ENCODE data around the gene ANKRD13A.
"Not testable (repeated sequence)": the region's sequence is repeated elsewhere in the genome, so short reads cannot be mapped to it uniquely, and the experiment has no call there.

Gene ANKRD13A

DNA sequence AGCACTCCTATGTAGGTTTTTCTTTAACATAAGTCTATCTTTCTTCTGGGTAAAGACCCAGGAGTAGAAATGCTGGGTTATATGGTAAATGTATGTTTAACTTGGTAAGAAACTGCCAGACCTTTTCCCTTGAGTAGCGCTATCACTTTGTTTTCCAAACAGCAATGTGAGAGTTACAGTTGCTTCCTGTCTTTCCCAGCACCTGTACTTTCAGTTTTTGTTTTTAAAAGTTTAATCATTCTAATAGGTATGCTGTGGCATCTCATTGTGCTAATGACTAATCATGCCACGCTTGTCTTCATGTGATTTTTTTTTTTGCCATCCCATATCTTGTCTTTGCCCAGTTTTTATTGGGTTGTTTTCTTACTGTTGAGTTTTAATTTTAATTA lies 31.2 kb upstream of the ANKRD13A start:
- Histone ChIP-seq H3K27ac (no peak overlapping the region), H3K36me3 (ENCODE audit: insufficient read depth, low read length) (peaks cover 15% of the 10 kb centered on the region), H3K9ac (ENCODE audit: insufficient read length) (no peak overlapping the region), H3K9me3 (ENCODE audit: low read depth, low read length) (no peaks in the 10 kb centered on the region), H3K4me3 (no peak overlapping the region)
- no peak for DNase-seq (ENCODE audit: low read depth, low spot score)
- TF ChIP-seq EZH2 (IDR thresholded peaks at IDR 0.05): no peak
- TF ChIP-seq POLR2AphosphoS5 (IDR thresholded peaks at IDR 0.05; ENCODE audit: borderline replicate concordance, low read depth, low read length): no peak
- TF ChIP-seq FOXP2 (optimal IDR thresholded peaks at IDR 0.05; ENCODE audit: control extremely low read depth, extremely low read length, insufficient read depth): no peak

- Histone ChIP-seq H3K9me3 (ENCODE audit: low read depth, low read length) (no peaks in the 10 kb centered on the region), H3K27ac (no peak overlapping the region), H3K9ac (ENCODE audit: insufficient read length) (no peak overlapping the region), H3K4me3 (no peak overlapping the region), H3K36me3 (ENCODE audit: insufficient read depth, low read length) (peaks cover 12% of the 10 kb centered on the region)
- no peak for TF ChIP-seq EZH2 (IDR thresholded peaks at IDR 0.05)
- no peak for TF ChIP-seq FOXP2 (optimal IDR thresholded peaks at IDR 0.05; ENCODE audit: control extremely low read depth, extremely low read length, insufficient read depth)
- TF ChIP-seq POLR2AphosphoS5 (IDR thresholded peaks at IDR 0.05; ENCODE audit: borderline replicate concordance, low read depth, low read length): no peak
- no peak for DNase-seq (ENCODE audit: low read depth, low spot score)
Observed at GRCh38 chr12:109968801-109969200, 30.4 kb upstream of the ANKRD13A start.

GRCh38 chr12:109972821-109973220 lies 26.4 kb upstream of the ANKRD13A start:
- TF ChIP-seq FOXP2 (optimal IDR thresholded peaks at IDR 0.05; ENCODE audit: control extremely low read depth, extremely low read length, insufficient read depth): no peak
- no peak for TF ChIP-seq POLR2AphosphoS5 (IDR thresholded peaks at IDR 0.05; ENCODE audit: borderline replicate concordance, low read depth, low read length)
- TF ChIP-seq EZH2 (IDR thresholded peaks at IDR 0.05): no peak
- H3K4me3 ChIP-seq: no peak overlapping the region
- no peaks in the 10 kb centered on the region for H3K9me3 ChIP-seq (ENCODE audit: low read depth, low read length)
- peaks cover 5% of the 10 kb centered on the region for H3K36me3 ChIP-seq (ENCODE audit: insufficient read depth, low read length)
- H3K9ac ChIP-seq (ENCODE audit: insufficient read length): no peak overlapping the region
- no peak for DNase-seq (ENCODE audit: low read depth, low spot score)
- H3K27ac ChIP-seq: no peak overlapping the region

GRCh38 chr12:109981311-109981710 lies 17.9 kb upstream of the ANKRD13A start:
- DNase-seq (ENCODE audit: low read depth, low spot score): no peak
- Histone ChIP-seq H3K36me3 (ENCODE audit: insufficient read depth, low read length) (peaks cover 68% of the 10 kb centered on the region), H3K27ac (no peak overlapping the region), H3K9me3 (ENCODE audit: low read depth, low read length) (no peaks in the 10 kb centered on the region), H3K9ac (ENCODE audit: insufficient read length) (no peak overlapping the region), H3K4me3 (no peak overlapping the region)
- no peak for TF ChIP-seq FOXP2 (optimal IDR thresholded peaks at IDR 0.05; ENCODE audit: control extremely low read depth, extremely low read length, insufficient read depth)
- TF ChIP-seq EZH2 (IDR thresholded peaks at IDR 0.05): no peak
- TF ChIP-seq POLR2AphosphoS5 (IDR thresholded peaks at IDR 0.05; ENCODE audit: borderline replicate concordance, low read depth, low read length): no peak

GRCh38 chr12:109982210-109982609 lies 17.0 kb upstream of the ANKRD13A start:
- Histone ChIP-seq H3K36me3 (ENCODE audit: insufficient read depth, low read length) (peaks cover 64% of the 10 kb centered on the region), H3K27ac (no peak overlapping the region), H3K9ac (ENCODE audit: insufficient read length) (no peak overlapping the region), H3K9me3 (ENCODE audit: low read depth, low read length) (no peaks in the 10 kb centered on the region), H3K4me3 (no peak overlapping the region)
- no peak for TF ChIP-seq EZH2 (IDR thresholded peaks at IDR 0.05)
- TF ChIP-seq FOXP2 (optimal IDR thresholded peaks at IDR 0.05; ENCODE audit: control extremely low read depth, extremely low read length, insufficient read depth): no peak
- TF ChIP-seq POLR2AphosphoS5 (IDR thresholded peaks at IDR 0.05; ENCODE audit: borderline replicate concordance, low read depth, low read length): no peak
- no peak for DNase-seq (ENCODE audit: low read depth, low spot score)

DNA sequence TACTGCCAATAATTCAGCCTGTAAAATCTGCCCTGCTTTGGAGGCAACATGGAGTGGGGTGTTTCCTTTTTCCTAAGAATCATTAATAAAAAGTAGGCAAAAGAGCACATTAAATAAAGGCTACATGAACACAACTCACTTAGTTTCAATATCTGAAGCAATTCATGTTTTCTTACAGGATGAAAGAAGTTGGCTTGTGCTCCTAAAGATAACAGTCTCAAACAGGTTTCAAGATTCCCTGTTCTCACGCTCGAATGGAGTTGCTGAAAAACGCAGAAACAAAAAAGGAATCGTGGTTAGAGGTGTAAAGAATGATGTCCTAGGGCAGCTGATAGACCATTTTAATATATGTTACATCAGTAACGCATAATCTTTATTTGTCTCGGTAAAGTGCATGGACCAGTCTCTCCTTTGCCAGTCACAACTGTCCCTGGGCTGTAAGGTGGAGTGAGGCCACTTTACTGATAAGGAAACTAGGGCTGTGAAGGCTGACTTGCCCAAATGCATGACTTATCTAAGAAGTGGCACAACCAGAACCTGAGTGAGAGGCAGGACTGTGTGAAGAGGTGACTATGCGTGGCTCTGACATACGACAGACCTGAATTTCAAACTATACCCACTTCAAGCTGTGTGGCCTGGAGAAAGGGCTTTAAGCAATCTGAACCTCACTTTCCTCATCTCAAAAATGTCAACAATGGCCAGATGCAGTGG lies 15.6 kb upstream of the ANKRD13A start:
- H3K9me3 ChIP-seq (ENCODE audit: low read depth, low read length): no peaks in the 10 kb centered on the region
- H3K4me3 ChIP-seq: no peak overlapping the region
- TF ChIP-seq POLR2AphosphoS5 (IDR thresholded peaks at IDR 0.05; ENCODE audit: borderline replicate concordance, low read depth, low read length) (no peak), FOXP2 (optimal IDR thresholded peaks at IDR 0.05; ENCODE audit: control extremely low read depth, extremely low read length, insufficient read depth) (no peak), EZH2 (IDR thresholded peaks at IDR 0.05) (no peak)
- no peak for DNase-seq (ENCODE audit: low read depth, low spot score)
- peaks cover 65% of the 10 kb centered on the region for H3K36me3 ChIP-seq (ENCODE audit: insufficient read depth, low read length)
- no peak overlapping the region for H3K9ac ChIP-seq (ENCODE audit: insufficient read length)
- no peak overlapping the region for H3K27ac ChIP-seq

DNA sequence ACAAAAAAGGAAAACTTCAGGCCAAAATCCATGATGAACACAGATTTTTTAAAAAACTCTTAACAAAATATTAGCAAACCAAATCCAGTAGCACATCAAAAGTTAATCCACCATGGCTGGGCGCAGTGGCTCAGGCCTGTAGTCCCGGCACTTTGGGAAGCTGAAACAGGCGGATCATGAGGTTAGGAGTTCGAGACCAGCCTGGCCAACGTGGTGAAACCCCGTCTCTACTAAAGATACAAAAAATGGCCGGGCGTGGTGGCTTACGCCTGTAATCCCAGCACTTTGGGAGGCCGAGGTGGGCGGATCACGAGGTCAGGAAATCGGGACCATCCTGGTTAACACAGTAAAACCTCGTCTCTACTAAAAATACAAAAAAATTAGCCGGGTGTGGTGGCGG lies 13.0 kb upstream of the ANKRD13A start:
- H3K9me3 ChIP-seq (ENCODE audit: low read depth, low read length); DNase-seq (ENCODE audit: low read depth, low spot score); H3K9ac ChIP-seq (ENCODE audit: insufficient read length); H3K27ac ChIP-seq; H3K4me3 ChIP-seq: not testable (repeated sequence)
- H3K36me3 ChIP-seq (ENCODE audit: insufficient read depth, low read length): peaks cover 62% of the 10 kb centered on the region

DNA sequence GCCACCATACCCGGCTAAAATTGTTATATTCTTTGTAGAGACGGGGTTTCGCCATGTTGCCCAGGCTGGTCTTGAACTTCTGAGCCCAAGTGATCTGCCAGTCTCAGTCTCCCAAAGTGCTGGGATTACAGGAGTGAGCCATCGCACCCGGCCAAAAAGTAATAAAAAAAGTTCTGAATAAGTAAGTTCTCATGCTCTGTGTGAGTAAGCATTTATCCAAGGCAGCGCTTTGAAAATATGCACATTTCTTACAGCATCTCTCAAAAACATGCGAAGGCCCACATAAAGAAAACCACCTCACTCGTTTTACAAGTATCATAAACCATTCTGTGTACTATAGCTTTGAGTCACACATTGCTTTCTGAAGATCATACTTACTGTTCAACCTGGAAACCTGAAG lies 11.6 kb upstream of the ANKRD13A start:
- no peak for DNase-seq (ENCODE audit: low read depth, low spot score)
- H3K36me3 ChIP-seq (ENCODE audit: insufficient read depth, low read length): peaks cover 57% of the 10 kb centered on the region
- no peak overlapping the region for H3K27ac ChIP-seq
- H3K9me3 ChIP-seq (ENCODE audit: low read depth, low read length): no peaks in the 10 kb centered on the region
- H3K9ac ChIP-seq (ENCODE audit: insufficient read length): no peak overlapping the region
- H3K4me3 ChIP-seq: no peak overlapping the region
- TF ChIP-seq FOXP2 (optimal IDR thresholded peaks at IDR 0.05; ENCODE audit: control extremely low read depth, extremely low read length, insufficient read depth) (no peak), EZH2 (IDR thresholded peaks at IDR 0.05) (no peak), POLR2AphosphoS5 (IDR thresholded peaks at IDR 0.05; ENCODE audit: borderline replicate concordance, low read depth, low read length) (no peak)

GRCh38 chr12:109988274-109988673 lies 11.0 kb upstream of the ANKRD13A start:
- H3K9me3 ChIP-seq (ENCODE audit: low read depth, low read length): no peaks in the 10 kb centered on the region
- DNase-seq (ENCODE audit: low read depth, low spot score): no peak
- TF ChIP-seq EZH2 (IDR thresholded peaks at IDR 0.05) (no peak), FOXP2 (optimal IDR thresholded peaks at IDR 0.05; ENCODE audit: control extremely low read depth, extremely low read length, insufficient read depth) (no peak), POLR2AphosphoS5 (IDR thresholded peaks at IDR 0.05; ENCODE audit: borderline replicate concordance, low read depth, low read length) (no peak)
- H3K27ac ChIP-seq: no peak overlapping the region
- H3K9ac ChIP-seq (ENCODE audit: insufficient read length): no peak overlapping the region
- peaks cover 51% of the 10 kb centered on the region for H3K36me3 ChIP-seq (ENCODE audit: insufficient read depth, low read length)
- H3K4me3 ChIP-seq: no peak overlapping the region

All from SK-N-MC (cell line).